ENCODE data around the gene TRPM3. TPM values are rescaled to one million over a fixed set of nuclear protein-coding genes. Genes with fewer than 3 reads are reported as not detected.

Gene TRPM3
- total RNA-seq, 1 donor from 2014 or later = not detected

DNA sequence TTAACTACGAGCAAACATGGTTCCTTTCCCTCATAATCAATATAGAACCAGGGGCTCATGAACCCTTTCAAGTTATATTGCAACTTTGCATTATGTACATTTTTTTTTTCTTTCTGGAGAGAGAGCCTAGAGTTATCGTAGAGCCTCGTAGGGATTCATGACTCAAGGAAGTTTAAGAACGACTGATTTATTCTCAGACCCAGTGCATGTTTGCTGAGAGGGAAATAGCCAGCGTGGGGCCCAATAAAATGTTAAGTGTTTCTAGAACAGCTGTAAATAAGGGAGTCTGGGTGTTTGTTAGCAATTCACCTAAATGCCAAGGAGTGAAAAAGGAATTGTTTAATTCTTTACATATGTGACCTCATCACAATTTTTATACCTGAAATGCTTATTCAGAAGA, 587.9 kb downstream of the TRPM3 start:
- peaks cover 10% of the 10 kb centered on the region for H3K4me1 Mint-ChIP-seq
- H3K27me3 Mint-ChIP-seq = no peaks in the 10 kb centered on the region
- H3K36me3 Mint-ChIP-seq (ENCODE audit: low read depth) = no peaks in the 10 kb centered on the region
- H3K4me3 Mint-ChIP-seq = no peak overlapping the region
- H3K27ac Mint-ChIP-seq = no peak overlapping the region
- intact Hi-C loops (cut with micrococcal nuclease) = no loop called here
- H3K9me3 Mint-ChIP-seq = peaks cover 8% of the 10 kb centered on the region
- no peak for DNase-seq

DNA sequence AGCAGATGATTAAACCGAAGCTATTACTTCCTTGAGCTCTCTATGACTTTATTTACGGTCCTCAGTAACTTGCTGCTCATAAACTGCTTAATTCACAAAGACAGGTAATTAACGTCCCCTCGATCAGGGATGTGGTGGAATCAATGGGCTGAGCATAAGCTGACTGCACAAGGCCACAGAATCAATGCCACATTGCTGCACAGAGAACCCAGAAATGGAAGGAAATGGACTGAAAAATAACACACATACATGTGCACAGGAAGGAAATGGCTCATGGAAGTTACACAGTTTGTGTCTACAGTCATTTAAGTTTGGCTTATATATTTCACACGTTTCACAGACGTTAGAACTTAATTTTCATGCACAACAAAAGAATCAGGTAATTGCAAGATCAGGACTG, 588.7 kb downstream of the TRPM3 start:
- Mint-ChIP-seq H3K4me3 (no peak overlapping the region), H3K9me3 (peaks cover 8% of the 10 kb centered on the region), H3K36me3 (ENCODE audit: low read depth) (no peaks in the 10 kb centered on the region), H3K27ac (no peak overlapping the region), H3K27me3 (no peaks in the 10 kb centered on the region), H3K4me1 (peaks cover 10% of the 10 kb centered on the region)
- no peak for DNase-seq
- intact Hi-C loops (cut with micrococcal nuclease) = no loop called here

DNA sequence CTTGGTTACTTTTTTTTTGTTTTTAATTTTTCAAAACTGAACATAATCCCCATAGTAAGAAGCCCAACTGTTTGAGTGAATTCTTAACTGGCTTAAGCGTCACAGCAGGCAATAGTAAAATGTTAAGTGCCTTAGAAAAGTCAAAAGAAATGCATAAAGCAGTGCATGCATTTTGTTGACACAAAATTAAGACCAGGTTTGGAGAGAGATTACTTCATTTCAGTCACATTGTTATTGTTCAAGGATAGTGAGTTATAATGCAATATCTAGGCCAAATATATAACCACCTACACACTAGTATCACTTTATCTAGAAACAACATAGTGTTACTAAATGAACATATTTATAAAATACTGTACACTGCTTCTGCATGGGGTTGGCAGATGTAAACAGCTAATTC, 590.1 kb downstream of the TRPM3 start:
- Mint-ChIP-seq H3K9me3 (peaks cover 4% of the 10 kb centered on the region), H3K27ac (no peak overlapping the region), H3K4me1 (peaks cover 10% of the 10 kb centered on the region), H3K27me3 (no peaks in the 10 kb centered on the region), H3K36me3 (ENCODE audit: low read depth) (no peaks in the 10 kb centered on the region), H3K4me3 (no peak overlapping the region)
- no peak for DNase-seq
- intact Hi-C loops (cut with micrococcal nuclease) = no loop called here

DNA sequence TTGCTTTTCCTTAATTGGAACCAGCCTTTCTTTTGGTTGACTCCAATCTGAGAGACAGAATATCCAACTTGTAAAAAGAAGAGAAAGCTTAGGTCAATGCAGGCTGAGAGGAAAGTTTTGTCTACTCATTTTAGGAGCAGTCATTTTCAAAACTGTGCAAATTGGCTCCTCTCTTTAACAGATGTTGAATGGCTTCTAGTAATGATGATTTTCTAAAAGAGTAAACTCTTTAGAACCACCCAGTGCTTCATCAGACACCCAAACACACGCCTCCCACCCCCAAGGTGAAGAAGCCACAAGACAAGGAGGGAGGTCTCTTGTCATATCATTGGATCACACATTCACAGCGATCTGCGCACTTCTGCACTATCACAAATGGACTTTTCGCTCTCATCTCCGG, 590.7 kb downstream of the TRPM3 start:
- Mint-ChIP-seq H3K36me3 (ENCODE audit: low read depth) (no peaks in the 10 kb centered on the region), H3K4me3 (no peak overlapping the region), H3K9me3 (no peaks in the 10 kb centered on the region), H3K27ac (no peak overlapping the region), H3K4me1 (peaks cover 12% of the 10 kb centered on the region), H3K27me3 (no peaks in the 10 kb centered on the region)
- no peak for DNase-seq
- intact Hi-C loops (cut with micrococcal nuclease) = no loop called here

DNA sequence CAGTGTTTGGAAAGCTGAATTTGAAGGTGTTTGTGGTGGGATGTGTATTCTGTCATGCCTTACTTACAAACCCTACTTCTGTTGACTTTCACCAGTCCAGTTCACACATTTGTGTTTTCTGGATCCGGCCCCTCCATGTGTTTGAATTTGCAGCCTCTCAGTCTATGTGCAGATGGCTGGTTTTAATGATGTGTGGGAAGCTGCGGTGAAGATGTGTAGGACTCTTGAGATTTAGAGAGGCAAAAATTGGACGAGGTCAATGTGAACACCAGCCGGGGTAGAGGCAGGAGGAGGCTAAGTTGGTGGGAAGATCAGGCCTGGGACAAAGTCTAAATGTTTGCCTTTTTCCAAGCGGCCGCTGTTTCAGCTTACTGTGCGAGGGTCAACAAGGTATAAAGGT, 591.6 kb downstream of the TRPM3 start:
- no peak overlapping the region for H3K4me3 Mint-ChIP-seq
- H3K27ac Mint-ChIP-seq = no peak overlapping the region
- H3K4me1 Mint-ChIP-seq = peaks cover 17% of the 10 kb centered on the region
- H3K27me3 Mint-ChIP-seq = no peaks in the 10 kb centered on the region
- H3K9me3 Mint-ChIP-seq = peaks cover 8% of the 10 kb centered on the region
- peaks cover 6% of the 10 kb centered on the region for H3K36me3 Mint-ChIP-seq (ENCODE audit: low read depth)
- DNase-seq = no peak
- intact Hi-C loops (cut with micrococcal nuclease) = no loop called here

DNA sequence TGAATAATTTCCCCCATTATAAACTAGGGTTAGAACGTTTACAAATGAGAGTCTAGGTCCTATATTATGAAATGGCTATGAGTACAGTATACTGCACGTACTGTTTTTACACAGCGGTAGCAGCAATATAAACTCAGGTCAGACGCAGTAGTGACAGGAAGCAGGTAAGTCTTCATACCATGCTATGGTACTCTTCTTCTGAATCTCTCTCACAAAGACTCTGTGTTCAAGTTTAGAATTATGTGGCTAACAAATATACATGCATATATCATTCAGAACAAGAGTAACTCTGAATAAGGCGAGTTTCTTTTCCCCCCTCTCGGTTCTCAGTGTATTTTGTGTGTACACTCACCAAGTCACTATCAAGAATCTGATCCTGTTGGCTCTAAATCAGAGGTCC, 592.0 kb downstream of the TRPM3 start:
- Mint-ChIP-seq H3K27me3 (no peaks in the 10 kb centered on the region), H3K9me3 (peaks cover 12% of the 10 kb centered on the region), H3K4me1 (peaks cover 17% of the 10 kb centered on the region), H3K36me3 (ENCODE audit: low read depth) (peaks cover 6% of the 10 kb centered on the region), H3K27ac (no peak overlapping the region), H3K4me3 (no peak overlapping the region)
- no peak for DNase-seq
- intact Hi-C loops (cut with micrococcal nuclease) = no loop called here

DNA sequence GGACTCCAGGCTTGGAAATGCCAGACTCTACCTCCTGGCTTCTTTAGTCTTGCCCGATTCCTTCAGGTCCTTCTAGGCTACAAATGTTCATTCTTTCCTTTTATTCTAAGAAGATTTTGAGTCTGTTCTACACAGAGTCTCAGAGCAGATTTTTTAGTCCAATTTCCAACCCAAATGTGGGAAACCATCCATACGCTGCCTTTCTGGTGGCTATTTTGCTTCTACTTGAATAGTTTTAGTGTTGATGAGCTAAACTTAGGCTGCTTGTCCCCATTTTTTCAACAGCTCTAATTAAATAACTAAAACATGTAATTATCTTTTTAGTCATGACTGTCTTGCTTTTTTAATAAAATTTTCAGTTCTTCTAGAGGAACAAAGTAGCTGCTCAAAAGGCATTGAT, 594.5 kb downstream of the TRPM3 start:
- Mint-ChIP-seq H3K4me1 (peaks cover 21% of the 10 kb centered on the region), H3K27me3 (no peaks in the 10 kb centered on the region), H3K36me3 (ENCODE audit: low read depth) (peaks cover 10% of the 10 kb centered on the region), H3K4me3 (no peak overlapping the region), H3K27ac (no peak overlapping the region), H3K9me3 (peaks cover 23% of the 10 kb centered on the region)
- no peak for DNase-seq
- intact Hi-C loops (cut with micrococcal nuclease) = no loop called here

DNA sequence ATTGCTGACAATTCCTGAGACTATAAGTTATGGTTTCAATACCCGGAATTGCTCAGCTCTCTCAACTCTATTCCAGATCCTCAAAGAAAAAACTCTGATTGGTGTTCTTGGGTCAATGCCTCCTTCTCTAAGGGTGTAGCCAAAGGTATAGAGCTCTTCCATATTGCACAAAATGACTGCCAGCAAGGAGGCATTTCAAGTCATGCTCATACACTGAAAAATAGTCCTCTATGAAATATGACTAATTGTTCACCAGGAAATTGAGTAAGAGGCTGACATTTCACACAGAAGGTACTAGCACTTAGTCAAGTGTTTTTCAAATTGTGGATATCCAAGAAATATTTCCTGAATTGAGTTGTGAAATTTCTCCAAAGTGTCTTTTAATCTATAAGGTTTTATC, 595.9 kb downstream of the TRPM3 start:
- Mint-ChIP-seq H3K27ac (no peak overlapping the region), H3K36me3 (ENCODE audit: low read depth) (peaks cover 10% of the 10 kb centered on the region), H3K4me3 (no peak overlapping the region), H3K4me1 (peaks cover 24% of the 10 kb centered on the region), H3K27me3 (no peaks in the 10 kb centered on the region), H3K9me3 (peaks cover 23% of the 10 kb centered on the region)
- DNase-seq = no peak
- intact Hi-C loops (cut with micrococcal nuclease) = loop anchor here (1.0 kb wide), 1 partner anchor 77 kb away; no protein-coding TSS in a partner anchor

DNA sequence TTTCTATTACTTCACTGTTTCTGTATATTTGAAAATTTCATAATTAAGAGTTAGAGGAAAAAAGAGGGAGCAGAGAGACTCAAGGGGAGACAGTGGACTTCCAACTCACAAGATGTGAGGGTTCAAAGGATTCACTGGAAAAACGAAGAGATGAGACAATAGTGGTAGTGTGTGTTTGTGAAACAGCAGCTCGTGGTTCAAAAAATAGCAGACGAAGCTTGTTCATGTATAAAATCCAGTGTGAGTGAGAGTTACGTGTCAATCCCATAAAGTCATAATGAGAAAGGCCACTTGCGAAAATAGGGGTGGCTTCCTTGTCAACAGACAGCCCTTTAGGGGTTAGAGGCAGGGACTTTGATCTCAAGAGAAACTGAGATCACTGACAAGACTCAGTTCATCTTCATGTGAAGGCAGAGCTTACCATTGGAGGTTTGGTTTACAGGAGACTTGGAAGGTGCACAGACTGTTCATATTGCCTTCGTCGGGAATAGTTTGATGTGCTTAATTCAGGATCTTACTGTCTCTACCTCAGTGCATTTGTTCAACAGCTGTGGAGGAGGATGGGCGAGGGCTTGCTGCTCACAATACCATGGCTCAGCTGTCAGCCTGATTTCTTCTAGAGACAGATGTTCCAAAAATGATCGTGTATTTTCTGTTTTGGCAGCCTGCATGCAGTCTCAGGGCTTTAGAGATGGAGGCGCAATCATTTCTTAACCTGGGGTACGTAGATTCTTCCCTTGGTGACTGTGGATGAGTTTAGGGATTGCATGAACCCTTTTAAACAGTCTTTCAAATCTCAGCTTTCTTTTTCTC, 601.3 kb downstream of the TRPM3 start:
- Mint-ChIP-seq H3K9me3 (peaks cover 18% of the 10 kb centered on the region), H3K4me3 (peak overlapping the region; percentile 69), H3K27me3 (no peaks in the 10 kb centered on the region), H3K36me3 (ENCODE audit: low read depth) (peaks cover 7% of the 10 kb centered on the region), H3K27ac (peak overlapping the region; percentile 85), H3K4me1 (peaks cover 28% of the 10 kb centered on the region)
- intact Hi-C loops (cut with micrococcal nuclease) = loop anchor here (1.0 to 2.0 kb wide), 4 partner anchors 43 to 106 kb away; partner anchors contain the start of gene KLF9
- DNase-seq = peak; percentile 67

DNA sequence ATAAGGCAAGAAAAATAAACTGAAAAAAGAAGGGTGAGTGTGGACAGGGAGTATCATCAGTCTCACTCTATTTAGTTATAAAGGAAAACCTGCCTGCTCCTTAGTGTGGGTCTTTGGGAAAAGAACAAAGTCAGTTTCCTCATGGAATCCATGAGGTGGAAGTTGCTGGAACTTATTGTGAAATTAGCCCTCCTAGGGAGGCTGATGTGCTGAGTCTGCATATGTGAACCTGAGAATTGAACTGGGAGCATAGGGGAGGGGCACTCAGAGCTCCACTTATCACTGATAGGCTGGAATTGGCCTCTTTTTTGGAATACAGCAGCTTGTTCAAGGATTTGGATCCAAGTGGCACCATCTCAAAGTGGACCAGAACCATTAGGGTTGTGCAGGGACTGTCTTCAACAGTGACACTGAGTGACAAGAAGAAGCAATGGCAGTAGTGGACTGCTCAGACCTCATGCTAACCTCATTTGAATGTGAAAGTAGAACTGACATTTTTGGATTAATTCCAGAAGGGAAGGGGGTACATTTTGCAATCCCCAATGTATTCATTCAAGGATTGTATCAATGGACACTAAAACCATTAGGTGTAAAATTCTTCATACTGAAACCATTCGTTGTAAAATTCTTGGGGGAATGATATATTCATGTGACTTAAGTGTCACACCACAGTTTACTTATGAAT, 603.4 kb downstream of the TRPM3 start:
- no peak for DNase-seq
- H3K4me3 Mint-ChIP-seq = no peak overlapping the region
- H3K9me3 Mint-ChIP-seq = peaks cover under 1% of the 10 kb centered on the region
- no peak overlapping the region for H3K27ac Mint-ChIP-seq
- H3K4me1 Mint-ChIP-seq = peaks cover 25% of the 10 kb centered on the region
- intact Hi-C loops (cut with micrococcal nuclease) = no loop called here
- H3K27me3 Mint-ChIP-seq = no peaks in the 10 kb centered on the region
- peaks cover under 1% of the 10 kb centered on the region for H3K36me3 Mint-ChIP-seq (ENCODE audit: low read depth)

DNA sequence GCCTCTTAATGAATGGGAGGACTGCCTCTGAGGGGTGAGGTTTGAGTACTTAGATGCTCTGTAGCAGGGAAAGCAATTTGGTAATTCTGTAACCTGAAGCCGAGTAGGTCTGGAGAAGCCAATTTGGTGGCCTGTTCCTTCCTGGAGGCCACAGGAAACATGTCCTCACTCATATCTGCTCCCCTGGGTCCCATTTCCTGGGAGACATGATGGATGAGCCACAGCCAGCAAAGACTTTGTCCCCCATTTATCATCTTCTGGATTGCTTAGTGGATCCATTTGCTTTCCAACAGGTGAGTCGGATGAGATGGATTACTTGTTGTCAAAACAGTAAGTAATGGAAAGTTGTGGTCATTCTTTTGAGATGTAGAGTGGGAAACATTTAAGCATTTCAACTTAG, 607.1 kb downstream of the TRPM3 start:
- Mint-ChIP-seq H3K27me3 (no peaks in the 10 kb centered on the region), H3K27ac (no peak overlapping the region), H3K4me3 (no peak overlapping the region), H3K36me3 (ENCODE audit: low read depth) (no peaks in the 10 kb centered on the region), H3K9me3 (no peaks in the 10 kb centered on the region), H3K4me1 (peaks cover 5% of the 10 kb centered on the region)
- DNase-seq = no peak
- intact Hi-C loops (cut with micrococcal nuclease) = no loop called here

DNA sequence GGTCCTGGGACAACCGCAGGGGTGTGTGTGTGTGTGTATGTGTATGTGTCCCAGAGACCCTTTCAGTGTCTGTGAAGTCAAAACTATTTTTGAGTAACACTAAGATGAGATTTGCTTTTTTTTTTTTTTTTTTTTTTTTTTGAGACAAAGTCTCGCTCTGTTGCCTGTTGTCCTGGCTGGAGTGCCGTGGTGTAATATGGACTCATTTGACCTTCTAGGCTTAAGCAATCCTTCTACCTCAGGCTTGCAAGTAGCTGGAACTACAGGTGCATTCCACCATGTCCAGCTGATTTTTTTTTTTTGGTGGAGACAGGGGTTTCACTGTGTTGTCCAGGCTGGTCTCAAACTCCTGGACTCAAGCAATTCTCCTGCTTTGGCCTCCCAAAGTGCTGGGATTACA, 609.6 kb downstream of the TRPM3 start:
- H3K4me3 Mint-ChIP-seq = no peak overlapping the region
- DNase-seq = no peak
- H3K27me3 Mint-ChIP-seq = no peaks in the 10 kb centered on the region
- no peaks in the 10 kb centered on the region for H3K4me1 Mint-ChIP-seq
- H3K27ac Mint-ChIP-seq = no peak overlapping the region
- H3K9me3 Mint-ChIP-seq = no peaks in the 10 kb centered on the region
- H3K36me3 Mint-ChIP-seq (ENCODE audit: low read depth) = no peaks in the 10 kb centered on the region
- intact Hi-C loops (cut with micrococcal nuclease) = no loop called here

DNA sequence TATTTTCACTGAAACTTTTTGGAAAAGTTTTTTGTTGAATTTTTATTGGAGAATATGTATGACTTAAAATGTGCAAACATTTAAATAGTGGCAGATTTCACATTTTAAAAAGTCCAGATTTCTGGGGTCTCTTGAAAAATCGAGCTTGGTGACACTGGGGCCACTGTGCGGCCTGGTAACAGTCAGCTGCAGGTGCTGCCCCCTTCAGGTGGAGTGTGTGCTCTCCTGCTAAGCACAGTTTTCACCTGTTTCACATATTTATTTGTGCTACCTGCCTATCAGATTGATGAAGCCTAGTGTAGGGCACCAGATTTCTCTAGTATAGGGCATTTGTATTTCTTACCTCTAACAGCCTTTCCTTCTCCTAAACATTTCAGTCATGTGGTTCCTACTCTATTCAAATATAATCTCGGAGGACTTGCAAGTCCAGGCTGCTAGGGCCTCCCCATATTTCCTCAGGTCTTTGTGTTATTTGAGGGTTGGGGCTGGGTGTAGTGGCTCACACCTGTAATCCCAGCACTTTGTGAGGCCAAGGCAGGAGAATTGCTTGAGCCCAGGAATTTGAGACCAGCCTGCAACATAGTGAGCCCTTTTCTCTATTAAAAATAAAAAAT, 611.2 kb downstream of the TRPM3 start:
- H3K4me1 Mint-ChIP-seq = no peaks in the 10 kb centered on the region
- DNase-seq = no peak
- H3K27ac Mint-ChIP-seq = no peak overlapping the region
- H3K36me3 Mint-ChIP-seq (ENCODE audit: low read depth) = no peaks in the 10 kb centered on the region
- intact Hi-C loops (cut with micrococcal nuclease) = no loop called here
- H3K9me3 Mint-ChIP-seq = peaks cover 5% of the 10 kb centered on the region
- H3K4me3 Mint-ChIP-seq = no peak overlapping the region
- H3K27me3 Mint-ChIP-seq = no peaks in the 10 kb centered on the region

DNA sequence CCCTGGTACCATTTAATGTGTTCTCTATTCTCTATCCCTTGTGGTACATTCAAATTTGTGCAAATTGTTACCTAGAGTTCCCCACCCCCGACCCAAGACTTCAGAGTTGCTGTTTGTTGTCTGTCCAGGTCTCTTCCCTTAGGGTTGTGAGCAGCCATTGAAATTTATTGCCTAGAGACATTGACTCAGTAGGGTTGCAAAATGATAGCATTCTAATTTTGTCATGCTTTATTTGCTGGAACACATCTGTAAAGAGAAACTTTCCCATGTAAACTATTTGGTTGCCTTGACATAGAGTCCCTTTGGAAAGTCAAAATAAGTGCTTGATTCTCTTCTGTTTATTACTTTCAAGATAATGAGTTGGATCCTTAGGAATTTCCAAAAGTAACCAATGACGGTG, 615.3 kb downstream of the TRPM3 start:
- Mint-ChIP-seq H3K4me3 (no peak overlapping the region), H3K27me3 (no peaks in the 10 kb centered on the region), H3K4me1 (peaks cover 3% of the 10 kb centered on the region), H3K36me3 (ENCODE audit: low read depth) (no peaks in the 10 kb centered on the region), H3K27ac (no peak overlapping the region), H3K9me3 (peaks cover 5% of the 10 kb centered on the region)
- intact Hi-C loops (cut with micrococcal nuclease) = no loop called here
- DNase-seq = no peak
